Endothelial cell of umbilical vein (primary cell): ENCODE data around the gene C5.

Experiments
- EZH2 ChIP-seq: IDR thresholded peaks from 2 replicates; pipeline ENCODE4 v1.6.1; 2012; ENCODE audit warnings: borderline replicate concordance, low read depth, mild to moderate bottlenecking, moderate library complexity, low read length, inconsistent platforms; ENCODE audit not compliant: severe bottlenecking
- FOS ChIP-seq: IDR thresholded peaks from 2 replicates; pipeline ENCODE4 v1.6.1; 2011; ENCODE audit warnings: mild to moderate bottlenecking, low read length, moderate library complexity, borderline replicate concordance; ENCODE audit not compliant: insufficient read depth
- GATA2 ChIP-seq: IDR thresholded peaks from 2 replicates; pipeline ENCODE4 v1.7.0; 2011; ENCODE audit warnings: low read depth, mild to moderate bottlenecking, moderate library complexity, mixed read lengths, low read length; ENCODE audit not compliant: insufficient read length, insufficient read depth
- JUN ChIP-seq: IDR thresholded peaks from 2 replicates; pipeline ENCODE4 v1.6.1; 2011; ENCODE audit warnings: borderline replicate concordance, low read depth; ENCODE audit not compliant: insufficient read length, insufficient read depth
- MYC ChIP-seq: IDR thresholded peaks from one replicate; pipeline ENCODE4 v1.6.1; 2011; ENCODE audit warnings: mild to moderate bottlenecking, low read depth, low read length
- POLR2A ChIP-seq: IDR thresholded peaks from 2 replicates; pipeline ENCODE4 v1.6.1; 2012; ENCODE audit warnings: low read depth, mild to moderate bottlenecking, control low read depth, low read length
- POLR2AphosphoS5 ChIP-seq: IDR thresholded peaks from 2 replicates; pipeline ENCODE4 v1.6.1; 2012; ENCODE audit warnings: low read depth, mild to moderate bottlenecking, control low read depth, low read length, moderate library complexity; ENCODE audit not compliant: insufficient read depth
- TF ChIP-seq, protein P1 (sequence below), 2 donors: IDR thresholded peaks; 1 replicate in 1 of 2; 2 replicates in 1 of 2; pipeline ENCODE4 v1.5.1; 2011; ENCODE audit warnings: low read length in 2 of 2, mild to moderate bottlenecking in 2 of 2, moderate library complexity in 2 of 2, control low read depth in 1 of 2, inconsistent platforms in 1 of 2, low read depth in 1 of 2; ENCODE audit not compliant: insufficient read depth in 1 of 2; ENCODE audit errors: extremely low read depth in 1 of 2
- TF ChIP-seq, protein P2 (sequence below): IDR thresholded peaks from 2 replicates; pipeline ENCODE4 v1.6.1; 2011; ENCODE audit not compliant: insufficient read depth, insufficient read length

DNA sequence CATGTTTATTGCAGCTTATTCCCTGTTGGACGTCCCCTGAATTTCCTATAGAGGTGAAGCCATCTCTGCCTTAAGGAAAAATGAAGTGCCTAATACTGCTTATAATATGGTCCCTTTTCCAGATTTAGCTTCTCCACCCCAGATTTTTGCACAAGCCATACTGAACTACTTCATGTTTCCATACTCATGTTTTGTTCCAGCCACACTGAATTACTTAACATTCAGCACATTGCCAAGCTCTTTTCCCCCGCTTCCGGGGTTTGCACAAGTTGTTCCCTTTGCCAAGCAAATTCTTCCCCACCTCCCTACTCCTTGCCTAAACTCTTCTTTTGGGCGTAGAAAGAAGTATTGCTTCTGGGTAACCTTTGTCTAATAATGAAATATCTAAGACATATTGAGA is 23.0 kb upstream of the C5 start:
- TF ChIP-seq, protein P1, sequence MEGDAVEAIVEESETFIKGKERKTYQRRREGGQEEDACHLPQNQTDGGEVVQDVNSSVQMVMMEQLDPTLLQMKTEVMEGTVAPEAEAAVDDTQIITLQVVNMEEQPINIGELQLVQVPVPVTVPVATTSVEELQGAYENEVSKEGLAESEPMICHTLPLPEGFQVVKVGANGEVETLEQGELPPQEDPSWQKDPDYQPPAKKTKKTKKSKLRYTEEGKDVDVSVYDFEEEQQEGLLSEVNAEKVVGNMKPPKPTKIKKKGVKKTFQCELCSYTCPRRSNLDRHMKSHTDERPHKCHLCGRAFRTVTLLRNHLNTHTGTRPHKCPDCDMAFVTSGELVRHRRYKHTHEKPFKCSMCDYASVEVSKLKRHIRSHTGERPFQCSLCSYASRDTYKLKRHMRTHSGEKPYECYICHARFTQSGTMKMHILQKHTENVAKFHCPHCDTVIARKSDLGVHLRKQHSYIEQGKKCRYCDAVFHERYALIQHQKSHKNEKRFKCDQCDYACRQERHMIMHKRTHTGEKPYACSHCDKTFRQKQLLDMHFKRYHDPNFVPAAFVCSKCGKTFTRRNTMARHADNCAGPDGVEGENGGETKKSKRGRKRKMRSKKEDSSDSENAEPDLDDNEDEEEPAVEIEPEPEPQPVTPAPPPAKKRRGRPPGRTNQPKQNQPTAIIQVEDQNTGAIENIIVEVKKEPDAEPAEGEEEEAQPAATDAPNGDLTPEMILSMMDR (IDR thresholded peaks at IDR 0.05; ENCODE audit: extremely low read depth in 1 of 2, insufficient read depth in 1 of 2, low read depth in 1 of 2, low read length in 2 of 2): no peak
- TF ChIP-seq, protein P2, sequence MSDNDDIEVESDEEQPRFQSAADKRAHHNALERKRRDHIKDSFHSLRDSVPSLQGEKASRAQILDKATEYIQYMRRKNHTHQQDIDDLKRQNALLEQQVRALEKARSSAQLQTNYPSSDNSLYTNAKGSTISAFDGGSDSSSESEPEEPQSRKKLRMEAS: no peak
- TF ChIP-seq JUN (no peak), POLR2A (no peak), EZH2 (no peak), POLR2AphosphoS5 (no peak), FOS (no peak), GATA2 (no peak), MYC (no peak)
